ENCODE results near the gene IPO13.

- TF ChIP-seq CTCF (IDR thresholded peaks at IDR 0.05): no peak
- TF ChIP-seq POLR2A (IDR thresholded peaks at IDR 0.05): no peak
Measured at GRCh38 chr1:43987159-43987902, 40.6 kb downstream of the IPO13 start.
